ENCODE data around the gene NUP54.

DNA sequence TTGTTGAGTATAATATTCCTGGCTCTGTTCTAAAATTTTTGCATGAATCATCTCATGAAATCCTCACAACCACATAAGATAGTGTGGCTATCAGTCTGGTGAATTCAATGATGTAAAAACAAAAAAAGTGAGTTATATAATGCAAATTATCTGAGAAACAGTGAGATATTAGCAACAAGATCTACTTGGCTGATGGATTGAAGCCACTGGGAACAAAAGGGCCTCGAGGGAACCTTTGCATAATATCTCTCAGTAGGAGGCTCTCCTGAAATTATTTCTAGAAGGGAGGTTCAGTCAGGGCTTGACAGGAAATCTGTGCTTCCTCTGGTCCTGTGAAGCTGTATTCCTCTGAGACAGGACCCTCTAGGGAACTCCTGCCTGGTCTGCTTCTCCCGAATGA is 30.1 kb upstream of the NUP54 start:
- TF ChIP-seq, protein P1, sequence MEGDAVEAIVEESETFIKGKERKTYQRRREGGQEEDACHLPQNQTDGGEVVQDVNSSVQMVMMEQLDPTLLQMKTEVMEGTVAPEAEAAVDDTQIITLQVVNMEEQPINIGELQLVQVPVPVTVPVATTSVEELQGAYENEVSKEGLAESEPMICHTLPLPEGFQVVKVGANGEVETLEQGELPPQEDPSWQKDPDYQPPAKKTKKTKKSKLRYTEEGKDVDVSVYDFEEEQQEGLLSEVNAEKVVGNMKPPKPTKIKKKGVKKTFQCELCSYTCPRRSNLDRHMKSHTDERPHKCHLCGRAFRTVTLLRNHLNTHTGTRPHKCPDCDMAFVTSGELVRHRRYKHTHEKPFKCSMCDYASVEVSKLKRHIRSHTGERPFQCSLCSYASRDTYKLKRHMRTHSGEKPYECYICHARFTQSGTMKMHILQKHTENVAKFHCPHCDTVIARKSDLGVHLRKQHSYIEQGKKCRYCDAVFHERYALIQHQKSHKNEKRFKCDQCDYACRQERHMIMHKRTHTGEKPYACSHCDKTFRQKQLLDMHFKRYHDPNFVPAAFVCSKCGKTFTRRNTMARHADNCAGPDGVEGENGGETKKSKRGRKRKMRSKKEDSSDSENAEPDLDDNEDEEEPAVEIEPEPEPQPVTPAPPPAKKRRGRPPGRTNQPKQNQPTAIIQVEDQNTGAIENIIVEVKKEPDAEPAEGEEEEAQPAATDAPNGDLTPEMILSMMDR (IDR thresholded peaks at IDR 0.05) = no peak
- TF ChIP-seq POLR2AphosphoS5 (IDR thresholded peaks at IDR 0.05) = no peak
